GM21526 (cell line): Measurements from ENCODE around the gene AKAP5.

Experiments
- ATAC-seq: cut with Tn5 transposase; IDR thresholded peaks from one replicate; pipeline ENCODE4 v1.9.1; 2021; ENCODE audit warnings: moderate library complexity; ENCODE audit not compliant: unreplicated experiment, low FRiP score

Gene AKAP5

DNA sequence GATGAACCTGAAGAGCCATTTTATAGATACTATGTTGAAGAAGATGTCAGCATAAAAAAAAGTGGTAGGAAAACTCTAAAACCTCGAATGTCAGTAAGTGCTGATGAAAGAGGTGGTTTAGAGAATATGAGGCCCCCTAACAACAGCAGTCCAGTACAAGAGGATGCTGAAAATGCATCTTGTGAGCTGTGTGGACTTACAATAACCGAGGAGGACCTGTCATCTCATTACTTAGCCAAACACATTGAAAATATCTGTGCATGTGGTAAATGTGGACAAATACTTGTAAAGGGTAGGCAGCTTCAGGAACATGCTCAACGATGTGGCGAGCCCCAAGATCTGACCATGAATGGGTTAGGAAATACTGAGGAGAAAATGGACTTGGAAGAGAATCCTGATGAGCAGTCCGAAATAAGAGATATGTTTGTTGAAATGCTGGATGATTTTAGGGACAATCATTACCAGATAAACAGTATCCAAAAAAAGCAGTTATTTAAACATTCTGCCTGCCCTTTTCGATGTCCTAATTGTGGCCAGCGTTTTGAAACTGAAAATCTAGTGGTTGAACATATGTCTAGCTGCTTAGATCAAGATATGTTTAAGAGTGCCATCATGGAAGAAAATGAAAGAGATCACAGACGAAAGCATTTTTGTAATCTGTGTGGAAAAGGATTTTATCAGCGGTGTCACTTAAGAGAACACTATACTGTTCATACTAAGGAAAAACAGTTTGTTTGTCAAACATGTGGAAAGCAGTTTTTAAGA, 57.5 kb downstream of the AKAP5 start:
- no peak for ATAC-seq
